HG02970 (cell line): ENCODE data around the gene PLCB2.

Source experiments
- ATAC-seq: cut with Tn5 transposase; IDR thresholded peaks from one replicate; pipeline ENCODE4 v1.9.1; 2021; ENCODE audit warnings: mild to moderate bottlenecking, moderate library complexity, moderate number of reproducible peaks; ENCODE audit not compliant: unreplicated experiment, low FRiP score

PLCB2 gene

GRCh38 chr15:40239693-40240618 is 67.8 kb downstream of the PLCB2 start:
- no peak for ATAC-seq

- ATAC-seq, result no peak
Measured at GRCh38 chr15:40239404-40239692, 68.4 kb downstream of the PLCB2 start.

DNA sequence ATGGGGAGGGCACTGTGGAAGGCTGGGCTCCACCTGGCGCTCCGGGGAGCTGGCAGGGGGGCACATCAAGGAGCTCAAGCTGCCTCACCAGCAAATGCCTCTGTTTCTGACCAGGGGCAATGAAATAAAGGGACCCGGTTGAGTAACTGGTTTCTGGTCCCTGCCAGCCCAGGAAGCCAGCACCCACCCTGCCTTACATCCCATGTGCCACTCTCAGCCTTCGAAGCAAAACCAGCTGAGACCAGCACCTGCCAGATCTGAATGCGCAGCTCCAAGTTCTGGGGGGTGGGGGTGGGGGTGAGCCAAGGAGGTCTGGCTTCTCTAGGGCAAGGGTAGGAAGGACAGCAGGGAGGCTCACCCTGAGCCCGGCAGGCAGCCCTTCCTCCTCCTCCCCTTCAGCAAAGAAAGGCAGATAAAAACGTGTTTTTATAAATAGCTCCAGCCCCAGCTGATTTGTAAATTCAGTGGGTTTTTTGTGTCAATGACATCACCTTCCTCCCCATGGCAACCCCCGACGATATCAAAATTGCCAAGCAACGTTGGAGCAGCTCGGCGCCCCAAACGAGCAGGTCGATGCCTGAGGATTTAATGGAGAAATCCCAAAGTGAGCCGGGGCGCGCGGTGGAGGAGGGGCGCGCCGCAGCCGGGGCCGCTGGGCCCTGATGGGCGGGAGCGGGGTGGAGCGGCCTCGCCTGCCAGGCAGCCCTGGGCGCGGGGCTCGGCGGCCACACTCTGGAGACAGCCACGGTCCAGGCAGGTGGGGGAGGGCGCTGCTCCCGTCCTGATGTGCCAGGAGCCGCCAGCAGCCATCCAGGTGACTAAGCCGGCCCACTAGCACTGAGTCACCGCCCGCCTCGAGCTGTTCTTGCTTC is 69.0 kb downstream of the PLCB2 start, which contains the start of gene PAK6:
Gene PAK6 (plus strand): TSS at position 532 of the 872 bp plus-strand sequence. CDS start 25,723 bp downstream, outside the sequence.
- no peak for ATAC-seq
